Measurements from ENCODE around the gene EIF4E3.

Gene EIF4E3

GRCh38 chr3:71629289-71629688, 95.9 kb downstream of the EIF4E3 start:
- no peak overlapping the region for H3K4me3 ChIP-seq (replicated peaks in 1 of 2; ENCODE audit: low read depth in 2 of 2, low read length in 2 of 2)
- TF ChIP-seq CTCF (IDR thresholded peaks at IDR 0.05; ENCODE audit: low read depth, low read length) = no peak
- peak; percentile 17 to 52 for DNase-seq (ENCODE audit: low read depth in 2 of 2)

- no peak for DNase-seq (ENCODE audit: low read depth in 2 of 2)
- TF ChIP-seq CTCF (IDR thresholded peaks at IDR 0.05; ENCODE audit: low read depth, low read length) = no peak
These were observed 96.7 kb downstream of the EIF4E3 start for GRCh38 chr3:71628522-71628921.

GRCh38 chr3:71625676-71626075, 99.5 kb downstream of the EIF4E3 start:
- DNase-seq (ENCODE audit: low read depth in 2 of 2) = no peak
- TF ChIP-seq CTCF (IDR thresholded peaks at IDR 0.05; ENCODE audit: low read depth, low read length) = no peak
- H3K4me3 ChIP-seq (replicated peaks in 1 of 2; ENCODE audit: low read depth in 2 of 2, low read length in 2 of 2) = no peak overlapping the region

More at GRCh38 chr3:71628522-71628921, 96.7 kb downstream of the EIF4E3 start:
- no peak overlapping the region for H3K4me3 ChIP-seq (replicated peaks in 1 of 2; ENCODE audit: low read depth in 2 of 2, low read length in 2 of 2)

Measured in cardiac fibroblast (primary cell).